NCI-H1105 (cell line): ENCODE data around the gene ATP6V0C.
"Not testable (repeated sequence)": the region's sequence is repeated elsewhere in the genome, so short reads cannot be mapped to it uniquely, and the experiment has no call there.

Source experiments
- DNase-seq: peaks from one replicate; lab custom pipeline; 2025; lab: John Stamatoyannopoulos, UW

The ATP6V0C gene

GRCh38 chr16:2550283-2550878 is 36.6 kb downstream of the ATP6V0C start:
- not testable (repeated sequence) for DNase-seq

GRCh38 chr16:2551420-2551889 is 37.7 kb downstream of the ATP6V0C start:
- DNase-seq = not testable (repeated sequence)

GRCh38 chr16:2554709-2555425 is 41.1 kb downstream of the ATP6V0C start:
- DNase-seq = not testable (repeated sequence)

- not testable (repeated sequence) for DNase-seq
Observed at GRCh38 chr16:2557150-2557549, 43.4 kb downstream of the ATP6V0C start.

- DNase-seq = not testable (repeated sequence)
Observed at GRCh38 chr16:2560131-2560797, 46.5 kb downstream of the ATP6V0C start.

- DNase-seq = not testable (repeated sequence)
Observed at GRCh38 chr16:2560798-2561133, 47.0 kb downstream of the ATP6V0C start.

GRCh38 chr16:2567506-2567905 is 53.8 kb downstream of the ATP6V0C start:
- not testable (repeated sequence) for DNase-seq

GRCh38 chr16:2568573-2568972 is 54.8 kb downstream of the ATP6V0C start:
- DNase-seq = not testable (repeated sequence)
